Measurements from ENCODE around the gene PDAP1.

DNA sequence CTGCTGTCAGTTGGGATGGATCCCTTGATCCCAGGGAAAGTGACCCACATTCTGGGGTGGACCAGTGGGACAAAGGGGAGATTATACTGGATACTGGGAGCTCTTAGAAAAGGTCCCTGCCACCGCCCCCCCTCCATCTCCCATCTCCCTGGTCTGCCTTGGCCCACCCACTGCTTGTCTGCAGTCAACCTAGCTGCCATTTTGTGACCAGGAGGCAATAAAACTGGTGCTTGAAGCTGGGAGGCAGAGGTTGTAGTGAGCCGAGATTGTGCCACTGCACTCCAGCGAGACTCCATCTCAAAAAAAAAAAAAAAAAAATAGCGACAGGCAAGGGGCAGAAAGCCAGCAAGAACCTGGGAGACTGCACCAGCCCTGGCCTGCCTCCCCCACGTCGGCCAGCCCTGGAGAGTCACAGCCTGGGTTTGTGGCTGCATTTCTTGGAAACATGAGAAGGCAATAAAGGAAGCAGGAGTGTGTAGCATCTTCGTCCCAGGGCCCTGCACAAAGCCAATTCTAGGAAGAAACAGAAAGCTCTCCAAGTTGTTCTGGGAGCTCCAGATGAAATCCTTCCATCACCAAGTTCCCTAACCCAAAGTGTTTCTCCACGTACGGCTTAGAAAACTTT lies 38.5 kb downstream of the PDAP1 start:
- TF ChIP-seq, protein P1, sequence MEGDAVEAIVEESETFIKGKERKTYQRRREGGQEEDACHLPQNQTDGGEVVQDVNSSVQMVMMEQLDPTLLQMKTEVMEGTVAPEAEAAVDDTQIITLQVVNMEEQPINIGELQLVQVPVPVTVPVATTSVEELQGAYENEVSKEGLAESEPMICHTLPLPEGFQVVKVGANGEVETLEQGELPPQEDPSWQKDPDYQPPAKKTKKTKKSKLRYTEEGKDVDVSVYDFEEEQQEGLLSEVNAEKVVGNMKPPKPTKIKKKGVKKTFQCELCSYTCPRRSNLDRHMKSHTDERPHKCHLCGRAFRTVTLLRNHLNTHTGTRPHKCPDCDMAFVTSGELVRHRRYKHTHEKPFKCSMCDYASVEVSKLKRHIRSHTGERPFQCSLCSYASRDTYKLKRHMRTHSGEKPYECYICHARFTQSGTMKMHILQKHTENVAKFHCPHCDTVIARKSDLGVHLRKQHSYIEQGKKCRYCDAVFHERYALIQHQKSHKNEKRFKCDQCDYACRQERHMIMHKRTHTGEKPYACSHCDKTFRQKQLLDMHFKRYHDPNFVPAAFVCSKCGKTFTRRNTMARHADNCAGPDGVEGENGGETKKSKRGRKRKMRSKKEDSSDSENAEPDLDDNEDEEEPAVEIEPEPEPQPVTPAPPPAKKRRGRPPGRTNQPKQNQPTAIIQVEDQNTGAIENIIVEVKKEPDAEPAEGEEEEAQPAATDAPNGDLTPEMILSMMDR (IDR thresholded peaks at IDR 0.05; ENCODE audit: low read depth, low read length, poor library complexity, severe bottlenecking) = no peak
- TF ChIP-seq EZH2phosphoT487 (IDR thresholded peaks at IDR 0.05; ENCODE audit: borderline replicate concordance, low read length) = no peak

Measured in DOHH2 (cell line).